H9 (cell line): ENCODE measurements around the gene ASS1. TPM values are rescaled to one million over a fixed set of nuclear protein-coding genes. Genes with fewer than 3 reads are reported as not detected.
A peak's percentile ranks its signal among the peaks of the same experiment; 100 is the strongest.

Source experiments
- DNase-seq: peaks from one replicate; pipeline ENCODE4 v3.0.0-alpha.2; 2017
- H2AFZ ChIP-seq: one replicate; pipeline ENCODE4 v1.6.1; 2013; ENCODE audit warnings: mild to moderate bottlenecking, low read length, control low read depth, moderate library complexity
- H2AK5ac ChIP-seq: 2 replicates; pipeline ENCODE4 v1.6.1; 2013; ENCODE audit warnings: low read length, control low read depth, mixed read lengths; ENCODE audit not compliant: insufficient read length
- H2BK120ac ChIP-seq: one replicate; pipeline ENCODE4 v1.6.1; 2013; ENCODE audit warnings: low read depth, mild to moderate bottlenecking, low read length, control low read depth, inconsistent platforms; ENCODE audit not compliant: poor library complexity, severe bottlenecking
- H2BK12ac ChIP-seq: 2 replicates; pipeline ENCODE4 v1.6.1; 2013; ENCODE audit warnings: low read length, control low read depth, mixed read lengths, low read depth; ENCODE audit not compliant: insufficient read length
- H2BK15ac ChIP-seq: 2 replicates; pipeline ENCODE4 v1.6.1; 2013; ENCODE audit warnings: low read depth, low read length, control low read depth
- H2BK20ac ChIP-seq: one replicate; pipeline ENCODE4 v1.6.1; 2013; ENCODE audit warnings: low read depth, mild to moderate bottlenecking, low read length, control low read depth, inconsistent platforms; ENCODE audit not compliant: poor library complexity, severe bottlenecking
- H2BK5ac ChIP-seq: 2 replicates; pipeline ENCODE4 v1.6.1; 2013; ENCODE audit warnings: low read length, control low read depth, mixed read lengths; ENCODE audit not compliant: insufficient read length
- H3K14ac ChIP-seq: 2 replicates; pipeline ENCODE4 v1.6.1; 2013; ENCODE audit warnings: low read length, control low read depth; ENCODE audit not compliant: insufficient read depth
- H3K18ac ChIP-seq: 2 replicates; pipeline ENCODE4 v1.6.1; 2013; ENCODE audit warnings: low read depth, mild to moderate bottlenecking, mixed read lengths, low read length, control low read depth; ENCODE audit not compliant: insufficient read length
- H3K23ac ChIP-seq: 2 replicates; pipeline ENCODE4 v1.6.1; 2013; ENCODE audit warnings: low read length, control low read depth, mixed read lengths, low read depth; ENCODE audit not compliant: insufficient read length
- H3K23me2 ChIP-seq: 2 replicates; pipeline ENCODE4 v1.6.1; 2013; ENCODE audit warnings: low read depth, mild to moderate bottlenecking, mixed read lengths, low read length, control low read depth; ENCODE audit not compliant: insufficient read length, poor library complexity, severe bottlenecking
- H3K27ac ChIP-seq: 2 replicates; pipeline ENCODE4 v1.5.1; 2013; ENCODE audit warnings: low read length, control low read depth, mixed read lengths, low read depth; ENCODE audit not compliant: insufficient read length
- H3K27me3 ChIP-seq: 2 replicates; pipeline ENCODE4 v1.6.1; 2013; ENCODE audit warnings: low read length, control low read depth, inconsistent platforms; ENCODE audit not compliant: insufficient read depth
- H3K4ac ChIP-seq: 2 replicates; pipeline ENCODE4 v1.6.1; 2013; ENCODE audit warnings: low read depth, mild to moderate bottlenecking, control low read depth, inconsistent platforms, low read length, moderate library complexity
- H3K4me1 ChIP-seq: 2 replicates; pipeline ENCODE4 v1.6.1; 2013; ENCODE audit warnings: low read length, control low read depth, inconsistent platforms; ENCODE audit not compliant: insufficient read depth
- H3K4me2 ChIP-seq: 2 replicates; pipeline ENCODE4 v1.6.1; 2013; ENCODE audit warnings: low read length, control low read depth, mixed read lengths; ENCODE audit not compliant: insufficient read length, insufficient read depth
- H3K56ac ChIP-seq: 2 replicates; pipeline ENCODE4 v1.6.1; 2013; ENCODE audit warnings: low read depth, mild to moderate bottlenecking, mixed read lengths, low read length, control low read depth; ENCODE audit not compliant: insufficient read length
- H3K79me1 ChIP-seq: 2 replicates; pipeline ENCODE4 v1.6.1; 2013; ENCODE audit warnings: low read depth, mild to moderate bottlenecking, moderate library complexity, low read length, control low read depth, inconsistent platforms; ENCODE audit not compliant: insufficient read depth, poor library complexity, severe bottlenecking
- H3K79me2 ChIP-seq: 2 replicates; pipeline ENCODE4 v1.6.1; 2013; ENCODE audit warnings: low read length, control low read depth, inconsistent platforms; ENCODE audit not compliant: insufficient read depth
- H3K9ac ChIP-seq: 2 replicates; pipeline ENCODE4 v1.6.1; 2013; ENCODE audit warnings: low read length, control low read depth, mixed read lengths; ENCODE audit not compliant: insufficient read length; ENCODE audit errors: extremely low read depth
- H3K9me3 ChIP-seq: one replicate; pipeline ENCODE4 v1.6.1; 2013; ENCODE audit warnings: low read depth, low read length, inconsistent platforms; ENCODE audit not compliant: control insufficient read depth
- H3T11ph ChIP-seq: one replicate; pipeline ENCODE4 v1.6.1; 2013; ENCODE audit warnings: mild to moderate bottlenecking, low read length, control low read depth, inconsistent platforms
- H4K20me1 ChIP-seq: one replicate; pipeline ENCODE4 v1.6.1; 2013; ENCODE audit not compliant: control insufficient read depth, insufficient read length, insufficient read depth
- H4K5ac ChIP-seq: 2 replicates; pipeline ENCODE4 v1.6.1; 2013; ENCODE audit warnings: low read depth, mild to moderate bottlenecking, mixed read lengths, low read length, control low read depth; ENCODE audit not compliant: insufficient read length
- H4K8ac ChIP-seq: replicated peaks from 2 replicates; pipeline ENCODE4 v1.6.1; 2013; ENCODE audit warnings: low read length, control low read depth, mixed read lengths, low read depth; ENCODE audit not compliant: insufficient read length
- H4K91ac ChIP-seq: 2 replicates; pipeline ENCODE4 v1.6.1; 2013; ENCODE audit warnings: low read depth, mild to moderate bottlenecking, moderate library complexity, mixed read lengths, low read length, control low read depth; ENCODE audit not compliant: insufficient read length
- H3K27ac Mint-ChIP-seq, 3 experiments: 2 replicates in 2 of 3; 3 replicates in 1 of 3; pipeline ENCODE4 v1.8.0; 2020 to 2021; ENCODE audit warnings: mixed read lengths in 3 of 3, mild to moderate bottlenecking in 1 of 3, moderate library complexity in 1 of 3
- H3K27me3 Mint-ChIP-seq: 2 replicates; pipeline ENCODE4 v1.8.0; 2021; ENCODE audit warnings: low read depth, mild to moderate bottlenecking, moderate library complexity, mixed read lengths
- H3K36me3 Mint-ChIP-seq, 3 experiments: 2 replicates in 2 of 3; 3 replicates in 1 of 3; pipeline ENCODE4 v1.8.0; 2020 to 2021; ENCODE audit warnings: low read depth in 3 of 3, mixed read lengths in 3 of 3; ENCODE audit not compliant: insufficient read depth in 1 of 3
- H3K4me1 Mint-ChIP-seq, 2 experiments: 2 replicates each; pipeline ENCODE4 v1.8.0; 2020; ENCODE audit warnings: mixed read lengths in 2 of 2
- H3K4me3 Mint-ChIP-seq, 2 experiments: 2 replicates in 1 of 2; 3 replicates in 1 of 2; pipeline ENCODE4 v1.8.0; 2020 to 2021; ENCODE audit warnings: mild to moderate bottlenecking in 2 of 2, mixed read lengths in 2 of 2, moderate library complexity in 1 of 2
- H3K9me3 Mint-ChIP-seq, 2 experiments: 2 replicates in 1 of 2; 3 replicates in 1 of 2; pipeline ENCODE4 v1.8.0; 2020; ENCODE audit warnings: mild to moderate bottlenecking in 2 of 2, mixed read lengths in 2 of 2, moderate library complexity in 1 of 2
- CTCF ChIP-seq: fragments of 200-600 bp; sonication (generic); conservative IDR thresholded peaks from 3 replicates; pipeline ENCODE4 v1.8.0; 2021; ENCODE audit warnings: antibody characterized with exemption, mild to moderate bottlenecking
- WGBS: extraction: QIAGEN DNeasy Blood & Tissue Kit; methylation state at CpG from one replicate; pipeline ENCODE4 v1.1.7; 2013; ENCODE audit warnings: missing lambda C conversion rate, low lambda C conversion rate, mixed read lengths; ENCODE audit not compliant: insufficient read length; ENCODE audit errors: extremely low coverage; 5-methylcytosine and 5-hydroxymethylcytosine counted together
- long read RNA-seq: library from polyadenylated mRNA; unstranded; transcript quantifications from one replicate; pipeline ENCODE4 v2.0.0, GENCODE V29; 2020
- total RNA-seq: library from RNA; stranded (reverse); gene quantifications from 2 replicates; pipeline ENCODE4 v1.2.1, GENCODE V29; 2021

ASS1 gene
- total RNA-seq, result 118 and 122 TPM in 2 replicates
- long read RNA-seq, transcript ASS1-201 (15 exons, 1,564 nt), result major isoform, 822 of 930 reads
- long read RNA-seq, transcript ASS1-203 (16 exons, 1,548 nt), result minor isoform, 44 of 930 reads
- long read RNA-seq, partial matches to known transcripts, result 23 of 930 reads
- long read RNA-seq, other reads (novel, unspliced or antisense), result 41 of 930 reads

GRCh38 chr9:130444565-130445221 lies at the start of gene ASS1:
Gene ASS1 (plus strand): TSS chr9:130444961. CDS start chr9:130452229, 7,268 bp downstream.
- H2BK120ac ChIP-seq, result no peak within 1 kb of the TSS
- peak within 1 kb of the TSS; percentile 27; the same call in 1 of the 2 replicates for H3K14ac ChIP-seq
- peak within 1 kb of the TSS; percentile 71 for H3K4me2 ChIP-seq
- H3K79me2 ChIP-seq, result no peaks in the 10 kb centered on the region
- no peak within 1 kb of the TSS for H2AFZ ChIP-seq
- no peak within 1 kb of the TSS for H2AK5ac ChIP-seq
- WGBS, result no CpG with 5 or more reads among the region's 66 CpGs
- peaks cover 36 to 43% of the 10 kb centered on the region in 2 experiments for H3K4me1 Mint-ChIP-seq
- no peaks in the 10 kb centered on the region for H4K20me1 ChIP-seq
- no peak within 1 kb of the TSS for H3K4ac ChIP-seq
- H3K27me3 ChIP-seq, result no peaks in the 10 kb centered on the region; the same call in 1 of the 2 replicates
- H3K9me3 ChIP-seq, result no peaks in the 10 kb centered on the region
- no peak within 1 kb of the TSS for H4K8ac ChIP-seq
- peaks cover 19% of the 10 kb centered on the region for H3K23me2 ChIP-seq
- no peak within 1 kb of the TSS for H3K23ac ChIP-seq
- H2BK15ac ChIP-seq, result no peak within 1 kb of the TSS
- no peak within 1 kb of the TSS for H4K91ac ChIP-seq
- peak; percentile 87 for DNase-seq
- no peak within 1 kb of the TSS for H2BK5ac ChIP-seq
- H3K79me1 ChIP-seq, result no peaks in the 10 kb centered on the region
- H3K4me3 Mint-ChIP-seq, result peak within 1 kb of the TSS; percentile 70 to 84
- H2BK20ac ChIP-seq, result no peak within 1 kb of the TSS
- peak within 1 kb of the TSS; percentile 90 to 96 (median 92); a peak in 4 of 7 replicates for H3K27ac Mint-ChIP-seq
- H3K4me1 ChIP-seq, result peaks cover 13% of the 10 kb centered on the region; the same call in 1 of the 2 replicates
- TF ChIP-seq CTCF, result no peak
- H2BK12ac ChIP-seq, result no peak within 1 kb of the TSS
- no peak within 1 kb of the TSS for H3K27ac ChIP-seq
- H3K56ac ChIP-seq, result no peak within 1 kb of the TSS
- H3K18ac ChIP-seq, result no peak within 1 kb of the TSS
- H3K27me3 Mint-ChIP-seq, result peaks cover 26% of the 10 kb centered on the region
- H3K36me3 Mint-ChIP-seq, result peaks cover 4 to 20% (median 6%) of the 10 kb centered on the region in 3 experiments
- no peak within 1 kb of the TSS for H3K9ac ChIP-seq
- H3K9me3 Mint-ChIP-seq, result peaks cover 13 to 15% of the 10 kb centered on the region in 2 experiments
- H4K5ac ChIP-seq, result no peak within 1 kb of the TSS
- no peak within 1 kb of the TSS for H3T11ph ChIP-seq
